Activated T-helper 1 cell treated with anti-CD3 and anti-CD28 coated beads, Interleukin-12 subunit alpha, Interleukin-12 subunit beta, Interleukin-2, Interleukin-4 antibody, amounts not matched to agents 30 ng/mL and 10 ng/mL and 1 ng/mL, durations not matched to agents 14 hours and 24 hours and 36 hours (primary cell): ENCODE data around the gene MYADML2. TPM values are rescaled to one million over a fixed set of nuclear protein-coding genes. Genes with fewer than 3 reads are reported as not detected.
"Not testable (repeated sequence)": the region's sequence is repeated elsewhere in the genome, so short reads cannot be mapped to it uniquely, and the experiment has no call there.

ENCODE experiments used
- DNase-seq: peaks from one replicate; pipeline ENCODE4 v3.0.0; 2021; ENCODE audit warnings: low spot score
- H3K27ac Mint-ChIP-seq: one replicate; pipeline ENCODE4 v1.8.0; 2021; ENCODE audit warnings: mild to moderate bottlenecking, mixed read lengths
- H3K27me3 Mint-ChIP-seq: one replicate; pipeline ENCODE4 v1.8.0; 2022; ENCODE audit warnings: mild to moderate bottlenecking, moderate library complexity, mixed read lengths; ENCODE audit not compliant: insufficient read depth
- H3K36me3 Mint-ChIP-seq: one replicate; pipeline ENCODE4 v1.8.0; 2021; ENCODE audit warnings: low read depth, mixed read lengths
- H3K4me1 Mint-ChIP-seq: one replicate; pipeline ENCODE4 v1.8.0; 2021; ENCODE audit warnings: low read depth, mixed read lengths
- H3K4me3 Mint-ChIP-seq: one replicate; pipeline ENCODE4 v1.8.0; 2021; ENCODE audit warnings: mild to moderate bottlenecking, moderate library complexity, mixed read lengths
- H3K9me3 Mint-ChIP-seq: one replicate; pipeline ENCODE4 v1.8.0; 2021; ENCODE audit warnings: mixed read lengths
- intact Hi-C: fragments of 100-400 bp; cut with micrococcal nuclease; formaldehyde crosslinking; loops from one replicate; pipeline ENCODE4 v1.15.1; 2024
- total RNA-seq: library from RNA; stranded (reverse); gene quantifications from 2 replicates; pipeline ENCODE4 v1.2.3, GENCODE V29; 2022

Gene MYADML2
- total RNA-seq, 1 donor from 2014 or later, result 0.08 TPM

DNA sequence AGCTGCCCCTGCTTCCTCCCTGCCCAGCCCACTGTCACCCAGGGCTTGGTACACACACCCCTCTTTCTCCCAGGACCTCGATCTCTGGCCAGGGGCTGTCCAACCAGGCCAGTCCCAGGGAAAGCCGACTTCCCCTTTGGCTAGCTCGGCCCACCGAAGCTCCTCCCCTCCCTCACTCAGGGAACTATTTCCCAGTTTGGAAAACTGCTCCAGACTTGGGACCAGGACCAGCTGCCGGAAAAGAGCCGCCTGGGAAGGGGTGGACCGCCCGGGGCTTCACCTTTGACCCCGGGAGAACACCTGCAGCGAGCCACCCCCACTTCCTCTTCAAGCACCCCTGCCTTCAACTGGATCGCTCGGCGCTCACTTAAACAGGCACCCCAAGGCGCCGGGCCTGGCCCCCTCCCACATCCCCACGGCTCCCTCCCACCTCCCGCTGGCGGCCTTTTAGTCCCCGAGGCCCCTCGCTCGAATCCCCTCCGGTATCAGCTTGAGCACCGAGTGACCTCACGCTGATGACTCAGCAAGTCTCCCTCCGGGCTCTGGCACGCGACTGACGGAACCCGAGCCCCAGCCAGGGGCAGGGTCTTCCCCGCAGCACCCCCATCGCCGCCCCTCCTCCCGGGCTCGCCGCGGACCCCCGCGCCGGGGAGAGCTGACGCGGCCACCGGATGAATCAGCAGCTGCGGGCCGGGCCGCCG lies 20.4 kb downstream of the MYADML2 start:
- peak overlapping the region; percentile 79 for H3K27ac Mint-ChIP-seq
- peaks cover 15% of the 10 kb centered on the region for H3K4me1 Mint-ChIP-seq
- H3K4me3 Mint-ChIP-seq, result peak overlapping the region; percentile 89
- H3K9me3 Mint-ChIP-seq, result no peaks in the 10 kb centered on the region
- peak; percentile 46 for DNase-seq
- intact Hi-C loops, result loop anchor here (1.0 to 2.0 kb wide), 6 partner anchors 8 to 96 kb away; partner anchors contain the start of genes ARHGDIA, ASPSCR1, CENPX and LRRC45
- peaks cover 2% of the 10 kb centered on the region for H3K36me3 Mint-ChIP-seq
- H3K27me3 Mint-ChIP-seq, result peaks cover 2% of the 10 kb centered on the region

- Mint-ChIP-seq H3K27ac (peak overlapping the region; percentile 79), H3K27me3 (peaks cover 2% of the 10 kb centered on the region), H3K36me3 (peaks cover 2% of the 10 kb centered on the region), H3K9me3 (no peaks in the 10 kb centered on the region), H3K4me1 (peaks cover 15% of the 10 kb centered on the region), H3K4me3 (peak overlapping the region; percentile 89)
- intact Hi-C loops, result loop anchor here (1.0 to 2.0 kb wide), 4 partner anchors 8 to 97 kb away; partner anchors contain the start of genes ARHGDIA, CENPX, LRRC45 and PCYT2
- DNase-seq, result no peak
Observed at GRCh38 chr17:81925860-81926450, 21.1 kb downstream of the MYADML2 start.

DNA sequence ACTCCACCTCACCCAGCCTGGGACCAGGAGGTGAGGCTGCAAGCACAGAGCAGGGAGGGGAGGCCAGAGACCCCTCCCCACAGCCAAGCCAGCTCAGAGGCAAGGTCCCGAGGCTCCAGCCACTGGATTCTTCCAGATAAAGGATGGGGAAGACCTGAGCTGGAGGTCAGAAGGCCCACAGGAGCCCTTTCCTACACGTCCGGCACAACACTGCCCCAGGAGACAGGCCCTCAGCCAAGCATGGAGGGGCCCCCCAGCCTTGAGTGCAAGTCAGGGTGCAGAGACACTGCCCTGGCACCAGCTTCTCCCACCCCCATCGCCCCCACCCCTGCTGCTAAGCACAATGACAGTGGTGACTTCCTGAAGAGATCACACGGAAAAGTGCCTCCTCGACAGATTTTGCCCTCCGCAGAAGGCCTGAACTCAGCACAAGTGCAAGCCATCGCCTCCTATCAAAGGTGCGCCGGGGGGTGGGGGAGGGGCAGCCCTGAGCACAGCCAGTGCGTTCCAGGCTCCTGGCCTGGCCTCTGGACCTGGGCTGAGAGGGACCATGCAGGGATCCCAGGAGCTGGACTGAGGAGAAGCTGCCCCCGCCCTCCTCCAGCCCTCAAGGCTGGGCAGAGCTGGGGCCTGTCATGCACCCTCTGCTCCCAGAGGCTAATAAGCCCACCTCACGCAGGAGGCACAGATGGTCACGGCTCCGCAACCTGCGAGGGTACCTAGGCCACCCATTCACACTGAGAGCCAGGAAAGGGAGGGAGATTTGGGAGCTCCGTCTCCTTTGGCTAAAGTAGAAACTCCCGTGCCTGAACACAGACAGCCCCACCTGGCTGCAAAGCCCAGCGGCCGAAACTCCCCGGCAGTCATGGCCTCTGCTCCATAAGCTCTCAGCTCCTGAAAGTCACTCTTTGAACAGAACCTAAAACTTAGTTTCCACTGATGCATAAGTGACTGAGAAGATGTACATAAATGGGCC lies 22.2 kb downstream of the MYADML2 start:
- intact Hi-C loops, result no loop called here
- H3K4me3 Mint-ChIP-seq, result peak overlapping the region; percentile 89

GRCh38 chr17:81923302-81924260 lies 23.5 kb downstream of the MYADML2 start:
- Mint-ChIP-seq H3K4me3 (no peak overlapping the region), H3K4me1 (peaks cover 26% of the 10 kb centered on the region), H3K36me3 (peaks cover 10% of the 10 kb centered on the region), H3K27me3 (no peaks in the 10 kb centered on the region), H3K27ac (no peak overlapping the region), H3K9me3 (no peaks in the 10 kb centered on the region)
- no peak for DNase-seq
- intact Hi-C loops, result no loop called here

More for the DNA sequence above, 22.2 kb downstream of the MYADML2 start:
- Mint-ChIP-seq H3K9me3 (no peaks in the 10 kb centered on the region), H3K27ac (no peak overlapping the region), H3K36me3 (peaks cover 2% of the 10 kb centered on the region), H3K27me3 (no peaks in the 10 kb centered on the region), H3K4me1 (peaks cover 15% of the 10 kb centered on the region)
- DNase-seq, result no peak

DNA sequence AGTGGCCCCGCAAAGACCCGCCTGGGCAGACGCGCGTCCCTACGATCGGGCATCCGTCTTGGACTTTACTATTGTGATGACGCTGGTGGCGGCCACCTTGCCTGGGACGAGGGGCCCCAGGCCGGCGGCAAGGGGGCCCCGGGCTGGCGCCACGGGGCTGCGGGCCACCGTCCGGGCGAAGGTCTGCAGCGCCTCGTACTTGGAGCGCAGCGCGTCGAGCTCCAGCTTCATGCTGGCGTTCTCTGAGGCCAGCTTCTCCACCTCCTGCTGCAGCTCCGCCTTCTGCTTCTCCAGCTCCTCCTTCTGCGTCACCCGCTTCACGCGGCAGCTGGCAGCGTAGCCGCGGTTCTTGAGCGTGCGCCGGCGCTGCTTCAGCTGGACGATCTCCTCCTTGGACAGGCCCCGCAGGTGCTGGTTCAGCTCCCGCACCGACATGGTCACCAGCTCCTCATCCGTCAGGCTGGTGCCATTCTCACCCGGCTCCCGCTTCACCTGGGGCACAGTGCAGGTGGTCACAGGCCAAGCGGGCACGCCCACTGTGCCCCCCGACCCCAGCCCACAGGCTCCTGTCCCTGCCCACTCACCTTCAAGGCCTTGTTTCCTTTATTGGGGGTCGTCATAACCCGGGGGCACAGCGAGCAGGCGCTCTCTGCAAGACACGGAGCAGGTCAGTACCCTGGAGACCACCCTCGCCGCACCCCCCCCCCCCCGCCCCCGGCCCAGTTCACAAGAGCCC lies 24.3 kb downstream of the MYADML2 start:
- intact Hi-C loops, result no loop called here
- Mint-ChIP-seq H3K36me3 (peaks cover 10% of the 10 kb centered on the region), H3K4me3 (no peak overlapping the region), H3K27ac (no peak overlapping the region), H3K4me1 (peaks cover 31% of the 10 kb centered on the region), H3K9me3 (no peaks in the 10 kb centered on the region), H3K27me3 (no peaks in the 10 kb centered on the region)
- no peak for DNase-seq

DNA sequence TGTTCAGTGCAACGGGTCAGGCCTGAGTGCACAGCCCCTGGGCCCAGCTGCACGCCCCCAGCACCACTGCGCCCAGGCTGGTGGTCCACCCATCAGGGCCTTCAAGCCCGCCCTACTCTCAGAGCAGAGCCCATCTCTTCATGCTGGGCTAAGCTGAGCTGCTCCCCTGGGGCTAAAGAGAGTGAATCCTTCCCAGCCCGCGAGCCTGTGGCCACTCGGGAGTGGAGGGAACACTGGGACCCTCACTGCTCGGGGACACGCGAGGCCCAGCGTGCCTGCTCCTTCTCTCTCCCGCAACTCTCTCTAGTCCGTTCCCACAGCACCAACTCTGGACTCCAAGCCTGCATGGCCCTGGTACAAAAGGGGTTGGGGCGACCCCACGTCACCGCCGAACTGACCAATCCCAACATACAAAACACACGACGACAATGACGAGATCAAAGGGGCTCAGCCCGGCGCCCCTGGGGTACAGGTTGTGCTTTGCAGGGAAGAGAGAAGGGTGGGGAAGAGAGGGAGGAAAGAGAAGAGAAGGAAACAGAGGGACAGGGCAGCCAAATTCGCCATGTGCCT lies 25.0 kb downstream of the MYADML2 start:
- DNase-seq, result no peak
- Mint-ChIP-seq H3K36me3 (peaks cover 13% of the 10 kb centered on the region), H3K27me3 (no peaks in the 10 kb centered on the region), H3K27ac (no peak overlapping the region), H3K4me3 (no peak overlapping the region), H3K4me1 (peaks cover 35% of the 10 kb centered on the region), H3K9me3 (no peaks in the 10 kb centered on the region)
- intact Hi-C loops, result no loop called here

DNA sequence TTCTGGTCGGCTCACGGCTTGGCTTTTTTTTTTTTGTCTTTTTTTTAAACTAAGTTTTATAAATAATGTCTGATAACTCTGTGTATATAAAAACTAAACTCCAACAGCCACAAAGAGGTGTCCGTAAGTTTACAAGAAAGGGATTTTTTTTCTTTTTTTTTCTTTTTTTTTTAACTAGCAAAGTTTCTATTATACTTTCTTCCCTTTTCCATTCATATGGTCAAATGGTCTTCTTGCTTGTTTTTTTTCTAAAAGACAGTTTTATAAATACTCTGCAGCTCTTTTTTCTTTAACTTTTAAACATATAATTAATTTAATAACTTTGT lies 25.5 kb downstream of the MYADML2 start:
- Mint-ChIP-seq H3K27me3 (no peaks in the 10 kb centered on the region), H3K4me3 (no peak overlapping the region), H3K27ac (no peak overlapping the region), H3K36me3 (peaks cover 16% of the 10 kb centered on the region), H3K9me3 (no peaks in the 10 kb centered on the region), H3K4me1 (peaks cover 38% of the 10 kb centered on the region)
- intact Hi-C loops, result no loop called here
- DNase-seq, result no peak

DNA sequence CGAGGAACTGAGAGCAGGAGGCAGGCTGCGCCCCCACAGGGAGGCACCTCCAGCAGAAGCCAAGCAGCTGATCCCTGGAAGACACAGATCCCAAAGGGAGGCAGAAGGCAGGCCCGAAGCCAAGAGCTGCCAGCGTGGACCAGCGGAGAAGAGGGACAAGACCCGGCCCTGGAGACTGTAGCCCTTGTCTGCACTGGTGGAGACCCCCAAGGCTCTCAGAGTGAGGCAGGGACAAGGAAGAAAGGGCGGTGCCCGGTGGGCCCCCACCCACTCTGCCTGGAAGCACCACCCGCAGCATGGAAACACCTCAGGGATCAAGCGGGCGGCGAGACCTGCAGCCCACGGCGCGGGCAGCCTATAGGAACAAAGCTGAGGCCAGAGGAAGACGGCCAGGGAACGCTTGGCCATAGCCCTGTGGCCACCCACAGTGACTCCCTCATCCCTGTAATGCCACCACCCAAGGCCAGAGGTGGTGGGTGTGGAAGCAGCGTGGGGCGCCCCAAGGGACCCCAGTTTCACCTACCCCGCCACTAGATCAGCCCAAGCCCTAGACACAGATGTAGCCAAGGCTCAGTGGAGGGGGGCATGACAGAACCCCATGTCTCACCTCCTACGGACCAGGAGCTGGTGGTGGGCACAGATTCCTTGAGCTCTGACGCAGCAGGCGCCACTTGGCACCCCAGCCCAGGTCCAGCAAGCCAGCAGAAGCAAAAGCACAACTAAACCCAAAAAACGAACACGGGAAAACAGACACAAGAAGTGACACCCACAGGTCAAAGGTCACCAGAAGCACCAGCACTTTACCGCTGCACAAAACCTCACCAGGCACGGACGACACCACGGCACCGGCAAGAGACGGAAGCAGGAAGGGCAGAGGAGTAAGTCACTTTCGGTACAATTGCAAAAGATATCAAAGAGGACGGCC lies 26.2 kb downstream of the MYADML2 start:
- Mint-ChIP-seq H3K9me3 (no peaks in the 10 kb centered on the region), H3K36me3 (peaks cover 20% of the 10 kb centered on the region), H3K4me3 (no peak overlapping the region), H3K4me1 (peaks cover 36% of the 10 kb centered on the region), H3K27me3 (no peaks in the 10 kb centered on the region), H3K27ac (peak overlapping the region; percentile 55)
- intact Hi-C loops, result no loop called here
- DNase-seq, result no peak

- intact Hi-C loops, result loop anchor here (1.0 kb wide), 2 partner anchors 7 to 28 kb away; partner anchors contain the start of genes ALYREF and ANAPC11
- peaks cover 32% of the 10 kb centered on the region for H3K4me1 Mint-ChIP-seq
- peak overlapping the region; percentile 87 for H3K27ac Mint-ChIP-seq
- H3K27me3 Mint-ChIP-seq, result no peaks in the 10 kb centered on the region
- DNase-seq, result no peak
- peak overlapping the region; percentile 88 for H3K4me3 Mint-ChIP-seq
- no peaks in the 10 kb centered on the region for H3K9me3 Mint-ChIP-seq
- H3K36me3 Mint-ChIP-seq, result peaks cover 24% of the 10 kb centered on the region
Observed at GRCh38 chr17:81918832-81919545, 28.0 kb downstream of the MYADML2 start.

DNA sequence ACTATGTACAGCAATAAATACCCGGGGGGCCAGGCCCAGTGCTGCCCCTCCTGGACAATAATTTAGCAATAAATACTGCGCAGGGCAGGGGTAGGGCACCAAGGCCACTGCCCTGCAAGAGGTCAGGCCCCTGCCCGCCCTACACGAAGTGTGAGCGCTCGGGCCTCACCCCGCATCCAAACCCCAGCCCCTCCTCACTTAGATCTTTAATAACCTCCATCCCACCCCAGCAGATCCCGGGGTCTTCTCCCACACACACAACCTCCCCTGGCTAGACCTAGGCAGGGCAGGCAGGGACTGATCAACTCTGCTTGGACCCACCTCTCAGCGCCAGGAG lies 28.7 kb downstream of the MYADML2 start:
- not testable (repeated sequence) for H3K27me3 Mint-ChIP-seq, DNase-seq, H3K9me3 Mint-ChIP-seq
- peaks cover 31% of the 10 kb centered on the region for H3K4me1 Mint-ChIP-seq
- peak overlapping the region; percentile 87 for H3K27ac Mint-ChIP-seq
- H3K4me3 Mint-ChIP-seq, result peak overlapping the region; percentile 88
- peaks cover 27% of the 10 kb centered on the region for H3K36me3 Mint-ChIP-seq
- intact Hi-C loops, result loop anchor here (1.0 kb wide), 2 partner anchors 8 to 27 kb away; partner anchors contain the start of genes ALYREF and ANAPC11
